Suprapubic skin (tissue), 4 donors: ENCODE measurements around the gene OR2D3. TPM values are rescaled to one million over a fixed set of nuclear protein-coding genes. Genes with fewer than 3 reads are reported as not detected.
"Not testable (repeated sequence)": the region's sequence is repeated elsewhere in the genome, so short reads cannot be mapped to it uniquely, and the experiment has no call there.

Source experiments
- DNase-seq, 2 donors: peaks; one replicate each; pipeline ENCODE4 v3.0.0-alpha.2; 2019; ENCODE audit warnings: low spot score in 2 of 2
- H3K27ac ChIP-seq: fragments of 200-600 bp; sonication (generic); one replicate; pipeline ENCODE4 v1.5.1; 2019
- H3K27me3 ChIP-seq: fragments of 200-600 bp; sonication (generic); one replicate; pipeline ENCODE4 v1.5.1; 2019
- H3K36me3 ChIP-seq: fragments of 200-600 bp; sonication (generic); one replicate; pipeline ENCODE4 v1.5.1; 2019
- H3K4me1 ChIP-seq: fragments of 200-600 bp; sonication (generic); one replicate; pipeline ENCODE4 v1.5.1; 2019
- H3K4me3 ChIP-seq: fragments of 200-600 bp; sonication (generic); one replicate; pipeline ENCODE4 v1.5.1; 2019; ENCODE audit warnings: mild to moderate bottlenecking
- H3K9me3 ChIP-seq: fragments of 200-600 bp; sonication (generic); one replicate; pipeline ENCODE4 v1.5.1; 2019
- EP300 ChIP-seq: sonication (generic); formaldehyde crosslinking; IDR thresholded peaks from one replicate; pipeline ENCODE4 v1.6.1; 2017; ENCODE audit warnings: antibody characterized with exemption
- POLR2A ChIP-seq, 2 donors: fragments of 450-650 bp; IDR thresholded peaks; one replicate each; pipeline ENCODE4 v1.6.1; 2017; ENCODE audit warnings: antibody characterized with exemption in 2 of 2, mild to moderate bottlenecking in 2 of 2, moderate library complexity in 2 of 2
- POLR2AphosphoS5 ChIP-seq, 3 donors: sonication (generic); formaldehyde crosslinking; IDR thresholded peaks; one replicate each; pipeline ENCODE4 v1.6.1; 2017; ENCODE audit warnings: antibody characterized with exemption in 3 of 3
- WGBS: methylation state at CpG from one replicate; pipeline ENCODE4 v1.1.5; 2018; 5-methylcytosine and 5-hydroxymethylcytosine counted together
- total RNA-seq, 4 donors: library from RNA; depleted of rRNA; stranded (reverse); fragments of >200 nt; gene quantifications; one replicate each; pipeline ENCODE4 v1.1.0, GENCODE V29; 2016
- TF ChIP-seq, protein P1 (sequence below), 2 donors: fragments of 200-600 bp in 1 of 2; fragments of 450-650 bp in 1 of 2; sonication (generic) in 1 of 2; IDR thresholded peaks; one replicate each; pipeline ENCODE4 v1.5.1; 2016 to 2019; ENCODE audit warnings: antibody characterized with exemption in 2 of 2, mild to moderate bottlenecking in 1 of 2, moderate library complexity in 1 of 2

The OR2D3 gene
- total RNA-seq, 4 donors from 2014 or later, result not detected

DNA sequence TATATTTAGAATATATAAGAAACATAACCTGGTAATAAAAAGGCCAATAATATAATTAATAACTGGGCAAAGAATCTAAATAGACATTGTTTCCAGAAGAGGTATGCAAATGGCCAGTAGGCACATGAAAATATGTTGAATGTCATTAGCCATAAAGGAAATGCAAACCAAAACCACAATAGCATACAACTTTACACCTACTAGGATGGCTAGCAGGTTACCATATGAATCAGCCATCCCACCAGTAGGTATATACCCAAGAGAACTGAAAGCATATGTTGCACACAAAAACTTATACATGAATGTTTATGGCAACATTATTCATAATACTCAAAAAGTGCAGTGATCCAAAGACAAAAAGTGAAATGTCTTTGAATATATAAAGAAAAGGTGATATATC lies 25.8 kb upstream of the OR2D3 start:
- TF ChIP-seq EP300 (no peak), POLR2A (IDR thresholded peaks at IDR 0.05) (no peak), POLR2AphosphoS5 (IDR thresholded peaks at IDR 0.05) (no peak)
- TF ChIP-seq, protein P1, sequence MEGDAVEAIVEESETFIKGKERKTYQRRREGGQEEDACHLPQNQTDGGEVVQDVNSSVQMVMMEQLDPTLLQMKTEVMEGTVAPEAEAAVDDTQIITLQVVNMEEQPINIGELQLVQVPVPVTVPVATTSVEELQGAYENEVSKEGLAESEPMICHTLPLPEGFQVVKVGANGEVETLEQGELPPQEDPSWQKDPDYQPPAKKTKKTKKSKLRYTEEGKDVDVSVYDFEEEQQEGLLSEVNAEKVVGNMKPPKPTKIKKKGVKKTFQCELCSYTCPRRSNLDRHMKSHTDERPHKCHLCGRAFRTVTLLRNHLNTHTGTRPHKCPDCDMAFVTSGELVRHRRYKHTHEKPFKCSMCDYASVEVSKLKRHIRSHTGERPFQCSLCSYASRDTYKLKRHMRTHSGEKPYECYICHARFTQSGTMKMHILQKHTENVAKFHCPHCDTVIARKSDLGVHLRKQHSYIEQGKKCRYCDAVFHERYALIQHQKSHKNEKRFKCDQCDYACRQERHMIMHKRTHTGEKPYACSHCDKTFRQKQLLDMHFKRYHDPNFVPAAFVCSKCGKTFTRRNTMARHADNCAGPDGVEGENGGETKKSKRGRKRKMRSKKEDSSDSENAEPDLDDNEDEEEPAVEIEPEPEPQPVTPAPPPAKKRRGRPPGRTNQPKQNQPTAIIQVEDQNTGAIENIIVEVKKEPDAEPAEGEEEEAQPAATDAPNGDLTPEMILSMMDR (IDR thresholded peaks at IDR 0.05), result no peak
- Histone ChIP-seq H3K27me3 (no peaks in the 10 kb centered on the region), H3K36me3 (no peaks in the 10 kb centered on the region), H3K4me3 (no peak overlapping the region), H3K4me1 (no peaks in the 10 kb centered on the region), H3K27ac (no peak overlapping the region), H3K9me3 (no peaks in the 10 kb centered on the region)
- DNase-seq, result no peak

DNA sequence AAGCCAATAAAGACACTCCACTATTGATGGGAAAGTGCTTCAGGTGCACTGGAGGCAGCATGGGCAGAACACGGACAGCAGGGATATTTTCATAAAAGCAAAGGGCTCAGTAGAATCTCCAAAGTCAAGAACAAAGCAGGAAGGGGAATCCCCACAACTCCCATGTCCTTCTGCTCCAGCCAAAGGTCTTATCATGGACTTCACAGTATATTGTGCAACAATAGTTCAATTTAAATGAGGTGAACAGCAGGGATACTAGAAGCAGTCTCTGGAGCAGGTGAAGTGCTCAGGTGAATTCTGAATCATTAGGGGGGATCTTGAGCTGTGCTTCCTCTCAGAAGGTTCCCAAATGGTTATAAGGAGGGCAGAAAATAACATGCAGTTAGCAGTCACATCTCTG lies 21.9 kb upstream of the OR2D3 start:
- WGBS, result 68% methylated on average over 1 of the region's 1 CpG
- Histone ChIP-seq H3K27me3 (no peaks in the 10 kb centered on the region), H3K27ac (no peak overlapping the region), H3K9me3 (no peaks in the 10 kb centered on the region), H3K36me3 (no peaks in the 10 kb centered on the region), H3K4me3 (no peak overlapping the region), H3K4me1 (no peaks in the 10 kb centered on the region)
- DNase-seq, result no peak
- no peak for TF ChIP-seq EP300
- TF ChIP-seq POLR2A (IDR thresholded peaks at IDR 0.05), result no peak
- TF ChIP-seq POLR2AphosphoS5 (IDR thresholded peaks at IDR 0.05), result no peak
- TF ChIP-seq, protein P1 (IDR thresholded peaks at IDR 0.05), result no peak

DNA sequence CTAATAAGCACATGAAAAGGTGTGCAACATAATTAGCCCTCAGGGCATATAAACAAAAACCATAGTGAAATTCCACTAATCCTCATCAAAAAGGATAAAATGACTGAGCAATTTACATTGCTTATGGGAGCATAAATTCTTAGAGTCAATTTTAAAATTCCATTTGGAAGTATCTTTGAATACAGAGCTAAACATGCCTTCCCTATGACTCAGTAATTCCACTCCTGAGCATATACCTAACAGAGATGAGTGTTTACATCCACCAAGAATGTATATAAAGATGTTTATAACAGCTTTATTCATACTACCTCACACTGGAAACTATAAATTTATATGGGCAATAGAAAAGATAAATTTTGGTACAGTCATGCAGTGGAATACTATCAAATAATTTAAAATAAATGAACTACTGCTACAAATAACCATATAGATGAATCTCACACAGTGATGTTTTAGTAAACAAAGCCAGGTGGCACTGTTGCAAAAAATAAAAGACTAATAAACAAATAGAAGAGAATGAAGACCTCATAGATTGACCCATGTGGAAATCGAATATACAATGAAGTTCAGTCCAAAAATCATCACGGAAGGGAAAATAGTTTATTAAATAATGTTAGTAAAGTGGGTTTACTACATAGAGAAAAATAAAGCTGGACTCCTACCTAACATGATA lies 20.3 kb upstream of the OR2D3 start:
- Histone ChIP-seq H3K27ac (no peak overlapping the region), H3K27me3 (no peaks in the 10 kb centered on the region), H3K4me3 (no peak overlapping the region), H3K9me3 (no peaks in the 10 kb centered on the region), H3K36me3 (no peaks in the 10 kb centered on the region), H3K4me1 (no peaks in the 10 kb centered on the region)
- TF ChIP-seq, protein P1 (IDR thresholded peaks at IDR 0.05), result no peak
- no peak for TF ChIP-seq POLR2AphosphoS5 (IDR thresholded peaks at IDR 0.05)
- TF ChIP-seq EP300, result no peak
- no peak for TF ChIP-seq POLR2A (IDR thresholded peaks at IDR 0.05)
- DNase-seq, result no peak
- 54% methylated on average over 2 of the region's 2 CpGs for WGBS

GRCh38 chr11:6904804-6905203 lies 16.0 kb upstream of the OR2D3 start:
- DNase-seq, H3K9me3 ChIP-seq, H3K4me3 ChIP-seq, H3K27me3 ChIP-seq, H3K36me3 ChIP-seq, H3K27ac ChIP-seq, H3K4me1 ChIP-seq: not testable (repeated sequence)
- 87% methylated on average over 8 of the region's 13 CpGs for WGBS

DNA sequence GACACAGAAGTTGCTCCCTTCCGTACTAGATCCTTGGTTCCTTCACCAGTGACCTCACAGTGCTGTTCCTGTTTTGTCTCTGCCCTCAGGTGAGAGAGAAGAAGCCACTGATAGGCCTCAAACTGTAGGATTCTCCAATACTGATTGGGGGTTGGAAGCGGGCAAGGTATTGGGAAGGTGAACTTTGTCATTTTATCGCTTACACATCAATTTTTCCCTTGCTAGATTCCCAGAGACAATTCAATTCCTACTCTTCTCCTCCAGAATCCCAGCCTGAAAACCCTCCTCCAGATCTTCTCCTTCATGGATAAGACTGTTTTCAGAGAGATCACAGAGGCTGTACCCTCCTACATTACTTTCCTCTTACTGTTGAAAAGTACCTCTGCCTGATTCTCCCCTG lies 9.4 kb upstream of the OR2D3 start:
- Histone ChIP-seq H3K36me3 (no peaks in the 10 kb centered on the region), H3K27ac (no peak overlapping the region), H3K9me3 (no peaks in the 10 kb centered on the region), H3K4me1 (no peaks in the 10 kb centered on the region), H3K27me3 (no peaks in the 10 kb centered on the region), H3K4me3 (no peak overlapping the region)
- 94% methylated on average over 3 of the region's 3 CpGs for WGBS
- TF ChIP-seq POLR2AphosphoS5 (IDR thresholded peaks at IDR 0.05) (no peak), POLR2A (IDR thresholded peaks at IDR 0.05) (no peak), EP300 (no peak)
- TF ChIP-seq, protein P1 (IDR thresholded peaks at IDR 0.05), result no peak
- DNase-seq, result no peak

GRCh38 chr11:6911948-6912347 lies 8.9 kb upstream of the OR2D3 start:
- H3K27me3 ChIP-seq, result no peaks in the 10 kb centered on the region
- H3K4me3 ChIP-seq, result no peak overlapping the region
- no peak for DNase-seq
- H3K27ac ChIP-seq, result no peak overlapping the region
- TF ChIP-seq POLR2AphosphoS5 (IDR thresholded peaks at IDR 0.05) (no peak), POLR2A (IDR thresholded peaks at IDR 0.05) (no peak), EP300 (no peak)
- TF ChIP-seq, protein P1 (IDR thresholded peaks at IDR 0.05), result no peak
- H3K9me3 ChIP-seq, result no peaks in the 10 kb centered on the region
- H3K36me3 ChIP-seq, result no peaks in the 10 kb centered on the region
- 36% methylated on average over 3 of the region's 3 CpGs for WGBS
- no peaks in the 10 kb centered on the region for H3K4me1 ChIP-seq
